ENCODE data around the gene SELENOW.
"Not testable (repeated sequence)": the region's sequence is repeated elsewhere in the genome, so short reads cannot be mapped to it uniquely, and the experiment has no call there.

SELENOW gene

GRCh38 chr19:47781590-47782262 lies 3.2 kb downstream of the SELENOW start:
- Histone ChIP-seq H3K9ac (no peak overlapping the region), H3K4me3 (ENCODE audit: low read depth, low read length) (no peak overlapping the region), H3K79me2 (no peaks in the 10 kb centered on the region), H2AFZ (no peak overlapping the region), H3K4me2 (ENCODE audit: low read length) (peak overlapping the region; percentile 35), H3K27me3 (ENCODE audit: control insufficient read depth, insufficient read depth, low read length) (no peaks in the 10 kb centered on the region), H3K36me3 (ENCODE audit: control insufficient read depth, insufficient read depth, low read length) (no peaks in the 10 kb centered on the region), H3K4me1 (no peaks in the 10 kb centered on the region), H3K27ac (peak overlapping the region; percentile 13), H3K9me3 (ENCODE audit: control insufficient read depth, low read length) (no peaks in the 10 kb centered on the region)
- no peak for TF ChIP-seq CTCF (IDR thresholded peaks at IDR 0.05)

GRCh38 chr19:47786566-47786965 lies 8.1 kb downstream of the SELENOW start:
- H3K36me3 ChIP-seq (ENCODE audit: control insufficient read depth, insufficient read depth, low read length) = no peaks in the 10 kb centered on the region
- H2AFZ ChIP-seq = no peak overlapping the region
- no peak overlapping the region for H3K4me2 ChIP-seq (ENCODE audit: low read length)
- no peak for TF ChIP-seq CTCF (IDR thresholded peaks at IDR 0.05)
- H3K4me1 ChIP-seq = no peaks in the 10 kb centered on the region
- H3K4me3 ChIP-seq (ENCODE audit: low read depth, low read length) = no peak overlapping the region
- H3K27me3 ChIP-seq (ENCODE audit: control insufficient read depth, insufficient read depth, low read length) = no peaks in the 10 kb centered on the region
- no peak overlapping the region for H3K27ac ChIP-seq
- no peak overlapping the region for H3K9ac ChIP-seq
- no peaks in the 10 kb centered on the region for H3K9me3 ChIP-seq (ENCODE audit: control insufficient read depth, low read length)
- H3K79me2 ChIP-seq = no peaks in the 10 kb centered on the region

GRCh38 chr19:47787307-47787706 lies 8.8 kb downstream of the SELENOW start:
- not testable (repeated sequence) for H2AFZ ChIP-seq; H3K4me3 ChIP-seq (ENCODE audit: low read depth, low read length); H3K79me2 ChIP-seq; H3K27me3 ChIP-seq (ENCODE audit: control insufficient read depth, insufficient read depth, low read length); H3K9me3 ChIP-seq (ENCODE audit: control insufficient read depth, low read length); H3K9ac ChIP-seq; H3K36me3 ChIP-seq (ENCODE audit: control insufficient read depth, insufficient read depth, low read length); H3K27ac ChIP-seq; H3K4me2 ChIP-seq (ENCODE audit: low read length); H3K4me1 ChIP-seq

- not testable (repeated sequence) for H3K4me2 ChIP-seq (ENCODE audit: low read length); H3K9ac ChIP-seq; H3K27ac ChIP-seq; H3K4me3 ChIP-seq (ENCODE audit: low read depth, low read length); H3K9me3 ChIP-seq (ENCODE audit: control insufficient read depth, low read length); H3K79me2 ChIP-seq; H3K27me3 ChIP-seq (ENCODE audit: control insufficient read depth, insufficient read depth, low read length); H3K36me3 ChIP-seq (ENCODE audit: control insufficient read depth, insufficient read depth, low read length); H2AFZ ChIP-seq; H3K4me1 ChIP-seq
Measured at GRCh38 chr19:47789811-47790210, 11.3 kb downstream of the SELENOW start.

- H3K79me2 ChIP-seq = no peaks in the 10 kb centered on the region
- H3K9ac ChIP-seq = no peak overlapping the region
- no peaks in the 10 kb centered on the region for H3K4me1 ChIP-seq
- no peaks in the 10 kb centered on the region for H3K27me3 ChIP-seq (ENCODE audit: control insufficient read depth, insufficient read depth, low read length)
- H2AFZ ChIP-seq = peak overlapping the region; percentile 16
- no peak overlapping the region for H3K27ac ChIP-seq
- no peak overlapping the region for H3K4me3 ChIP-seq (ENCODE audit: low read depth, low read length)
- no peaks in the 10 kb centered on the region for H3K36me3 ChIP-seq (ENCODE audit: control insufficient read depth, insufficient read depth, low read length)
- no peaks in the 10 kb centered on the region for H3K9me3 ChIP-seq (ENCODE audit: control insufficient read depth, low read length)
- peak; percentile 89 for TF ChIP-seq CTCF (IDR thresholded peaks at IDR 0.05)
- H3K4me2 ChIP-seq (ENCODE audit: low read length) = no peak overlapping the region
Measured at GRCh38 chr19:47790398-47790814, 11.9 kb downstream of the SELENOW start.

- Histone ChIP-seq H3K27me3 (ENCODE audit: control insufficient read depth, insufficient read depth, low read length) (no peaks in the 10 kb centered on the region), H3K9ac (no peak overlapping the region), H2AFZ (no peak overlapping the region), H3K4me2 (ENCODE audit: low read length) (no peak overlapping the region), H3K9me3 (ENCODE audit: control insufficient read depth, low read length) (no peaks in the 10 kb centered on the region), H3K27ac (no peak overlapping the region), H3K4me3 (ENCODE audit: low read depth, low read length) (no peak overlapping the region), H3K4me1 (no peaks in the 10 kb centered on the region), H3K79me2 (no peaks in the 10 kb centered on the region), H3K36me3 (ENCODE audit: control insufficient read depth, insufficient read depth, low read length) (no peaks in the 10 kb centered on the region)
- TF ChIP-seq CTCF (IDR thresholded peaks at IDR 0.05) = no peak
Measured at GRCh38 chr19:47792616-47793015, 14.1 kb downstream of the SELENOW start.

All from parathyroid adenoma (tissue), 2 donors.